B cell (primary cell): ENCODE measurements around the gene SLC25A26. TPM values are rescaled to one million over a fixed set of nuclear protein-coding genes. Genes with fewer than 3 reads are reported as not detected.

Experiments
- ATAC-seq: fragments of 200-7000 bp; cut with Tn5 transposase; one replicate; pipeline ENCODE4 v1.10.0; 2021; ENCODE audit warnings: low read depth, mild to moderate bottlenecking, moderate number of reproducible peaks, moderate library complexity
- CTCF ChIA-PET: fragments of 350-600 bp; sonication (Branson Sonifier 250); formaldehyde crosslinking; loops from one replicate; lab custom pipeline; 2021; ENCODE audit warnings: antibody characterized with exemption, inconsistent platforms; lab: Charles Lee
- POLR2A ChIA-PET: fragments of 350-600 bp; sonication (Branson Sonifier 250); formaldehyde crosslinking; loops from one replicate; lab custom pipeline; 2021; ENCODE audit warnings: antibody characterized with exemption; lab: Charles Lee
- DNase-seq: peaks from one replicate; pipeline ENCODE4 v3.0.0; 2013
- H2AFZ ChIP-seq: 2 replicates; pipeline ENCODE4 v1.6.1; 2012; ENCODE audit warnings: mild to moderate bottlenecking, low read depth, low read length; ENCODE audit not compliant: insufficient read depth, poor library complexity, severe bottlenecking
- H3K27ac ChIP-seq, 2 donors: 1 replicate in 1 of 2; 2 replicates in 1 of 2; pipeline ENCODE4 v1.5.1; 2012 to 2013; ENCODE audit warnings: low read length in 2 of 2, mild to moderate bottlenecking in 2 of 2, moderate library complexity in 1 of 2
- H3K27me3 ChIP-seq, 4 experiments: fragments of 200-600 bp in 1 of 4; sonication (generic) in 1 of 4; replicated peaks in 1 of 4; 1 replicate in 2 of 4; 2 replicates in 2 of 4; pipeline versions ENCODE4 v1.6.1 to v1.7.0; 2013 to 2016; ENCODE audit warnings: low read length in 3 of 4, mild to moderate bottlenecking in 2 of 4, mixed read lengths in 1 of 4, moderate library complexity in 1 of 4; ENCODE audit not compliant: insufficient read depth in 4 of 4, control insufficient read depth in 3 of 4; ENCODE audit errors: control extremely low read depth in 1 of 4
- H3K36me3 ChIP-seq, 2 experiments: replicated peaks in 1 of 2; 1 replicate in 1 of 2; 2 replicates in 1 of 2; pipeline versions ENCODE4 v1.6.1 to v1.7.1; 2013; ENCODE audit warnings: low read length in 1 of 2; ENCODE audit not compliant: insufficient read depth in 2 of 2, control insufficient read depth in 1 of 2; ENCODE audit errors: control extremely low read depth in 1 of 2, extremely low read depth in 1 of 2
- H3K4me1 ChIP-seq, 2 donors: fragments of 200-600 bp in 1 of 2; sonication (generic) in 1 of 2; 1 replicate in 1 of 2; 2 replicates in 1 of 2; pipeline versions ENCODE4 v1.5.1 to v1.6.1; 2013 to 2017; ENCODE audit warnings: low read length in 2 of 2; ENCODE audit not compliant: control insufficient read depth in 2 of 2, insufficient read depth in 2 of 2
- H3K4me2 ChIP-seq: replicated peaks from 2 replicates; pipeline ENCODE3; 2012; ENCODE audit warnings: mild to moderate bottlenecking, low read depth, low read length; ENCODE audit not compliant: poor library complexity, severe bottlenecking
- H3K4me3 ChIP-seq, 5 experiments: fragments of 200-600 bp in 1 of 5; sonication (generic) in 1 of 5; 1 replicate in 3 of 5; 2 replicates in 2 of 5; pipeline versions ENCODE4 v1.5.1 to v1.7.0; 2011 to 2016; ENCODE audit warnings: low read length in 4 of 5, mild to moderate bottlenecking in 4 of 5, low read depth in 2 of 5, control low read depth in 1 of 5, moderate library complexity in 1 of 5; ENCODE audit not compliant: insufficient read depth in 1 of 5; ENCODE audit errors: control extremely low read depth in 1 of 5, extremely low read depth in 1 of 5
- H3K79me2 ChIP-seq: fragments of 200-600 bp; sonication (generic); one replicate; pipeline ENCODE4 v1.6.0; 2016; ENCODE audit warnings: low read length; ENCODE audit not compliant: control insufficient read depth, insufficient read depth
- H3K9ac ChIP-seq: fragments of 200-600 bp; sonication (generic); 2 replicates; pipeline ENCODE4 v1.6.1; 2017; ENCODE audit warnings: mild to moderate bottlenecking, low read length, moderate library complexity
- H3K9me3 ChIP-seq, 3 donors: one replicate each; pipeline versions ENCODE4 v1.6.1 to v1.7.1; 2013; ENCODE audit warnings: low read length in 2 of 3; ENCODE audit not compliant: control insufficient read depth in 2 of 3, insufficient read depth in 1 of 3; ENCODE audit errors: control extremely low read depth in 1 of 3
- H4K20me1 ChIP-seq: 2 replicates; pipeline ENCODE4 v1.6.0; 2012; ENCODE audit warnings: mild to moderate bottlenecking, low read length; ENCODE audit not compliant: insufficient read depth, control insufficient read depth, poor library complexity, severe bottlenecking
- H3K27ac Mint-ChIP-seq: one replicate; pipeline ENCODE4 v1.8.0; 2021; ENCODE audit warnings: mixed read lengths
- H3K27me3 Mint-ChIP-seq: one replicate; pipeline ENCODE4 v1.8.0; 2021; ENCODE audit warnings: mixed read lengths
- H3K4me1 Mint-ChIP-seq: one replicate; pipeline ENCODE4 v1.8.0; 2021; ENCODE audit warnings: mixed read lengths
- H3K4me3 Mint-ChIP-seq: one replicate; pipeline ENCODE4 v1.8.0; 2021; ENCODE audit warnings: mixed read lengths
- H3K9me3 Mint-ChIP-seq: one replicate; pipeline ENCODE4 v1.8.0; 2022; ENCODE audit warnings: mixed read lengths; ENCODE audit not compliant: insufficient read depth
- CTCF ChIP-seq: fragments of 200-600 bp; IDR thresholded peaks from one replicate; pipeline ENCODE4 v1.8.0; 2022; ENCODE audit warnings: antibody characterized with exemption, mild to moderate bottlenecking
- EZH2 ChIP-seq: IDR thresholded peaks from 2 replicates; pipeline ENCODE4 v1.6.1; 2012; ENCODE audit warnings: borderline replicate concordance, low read depth, mild to moderate bottlenecking, moderate library complexity, low read length; ENCODE audit not compliant: insufficient read depth, poor library complexity, severe bottlenecking
- WGBS: methylation state at CpG from one replicate; pipeline ENCODE4 v1.1.5; 2013; ENCODE audit warnings: missing lambda C conversion rate; ENCODE audit not compliant: insufficient coverage; 5-methylcytosine and 5-hydroxymethylcytosine counted together
- intact Hi-C: fragments of 100-400 bp; cut with micrococcal nuclease; formaldehyde crosslinking; loops from one replicate; pipeline ENCODE4 v1.10.0; 2022
- polyA plus RNA-seq: library from polyadenylated mRNA; depleted of rRNA; stranded (reverse); fragments of >200 nt; gene quantifications from 2 replicates; pipeline ENCODE4 v1.2.3, GENCODE V29; 2012
- total RNA-seq, 2 donors: library from RNA; stranded (reverse); fragments of 120-200 nt in 1 of 2; gene quantifications; 1 replicate in 1 of 2; 2 replicates in 1 of 2; pipeline versions ENCODE4 v1.2.3 to v1.2.4, GENCODE V29; 2013 to 2022

SLC25A26 gene
- total and polyA plus RNA-seq, 2 donors (not counting 1 experiment from before 2014, with no cell fraction given) = 22.3 to 23.8 TPM

- H3K27ac Mint-ChIP-seq = no peak overlapping the region
- no peak overlapping the region for H3K4me3 ChIP-seq
- TF ChIP-seq EZH2 (no peak), CTCF (no peak)
- peaks cover 9% of the 10 kb centered on the region for H3K4me1 Mint-ChIP-seq
- H3K27me3 Mint-ChIP-seq = no peaks in the 10 kb centered on the region
- H3K9me3 ChIP-seq = peaks cover 0 to 7% (median 3%) of the 10 kb centered on the region in 3 donors
- H3K4me1 ChIP-seq = no peaks in the 10 kb centered on the region
- no peak overlapping the region for H3K4me3 Mint-ChIP-seq
- ChIA-PET POLR2A (no interaction called here), CTCF (no interaction called here)
- no peak overlapping the region for H2AFZ ChIP-seq
- no peak for DNase-seq
- H3K9me3 Mint-ChIP-seq = peaks cover 5% of the 10 kb centered on the region
- no peak overlapping the region for H3K4me2 ChIP-seq
- WGBS = no CpG with 5 or more reads among the region's 3 CpGs
- intact Hi-C loops = no loop called here
- ATAC-seq = no peak
- peaks cover 12 to 14% of the 10 kb centered on the region in 2 experiments for H3K36me3 ChIP-seq
- no peaks in the 10 kb centered on the region for H3K27me3 ChIP-seq
- H3K79me2 ChIP-seq = peaks cover 18% of the 10 kb centered on the region
- no peak overlapping the region for H3K9ac ChIP-seq
- H4K20me1 ChIP-seq = peaks cover 25% of the 10 kb centered on the region
- no peak overlapping the region for H3K27ac ChIP-seq
These were observed 16.8 kb downstream of the SLC25A26 start for GRCh38 chr3:66237552-66237951.

- Histone ChIP-seq H3K4me2 (no peak overlapping the region), H3K36me3 (peaks cover 14 to 24% of the 10 kb centered on the region in 2 experiments), H3K4me3 (no peak overlapping the region), H3K79me2 (peaks cover 3% of the 10 kb centered on the region), H3K27me3 (no peaks in the 10 kb centered on the region), H3K9ac (no peak overlapping the region), H3K4me1 (no peaks in the 10 kb centered on the region), H3K27ac (no peak overlapping the region), H4K20me1 (peaks cover 8% of the 10 kb centered on the region), H2AFZ (no peak overlapping the region), H3K9me3 (peaks cover 0 to 7% (median 3%) of the 10 kb centered on the region in 3 donors)
- Mint-ChIP-seq H3K9me3 (peaks cover 5% of the 10 kb centered on the region), H3K4me1 (peaks cover 6% of the 10 kb centered on the region), H3K4me3 (no peak overlapping the region), H3K27ac (no peak overlapping the region), H3K27me3 (no peaks in the 10 kb centered on the region)
- POLR2A ChIA-PET = interaction anchor here (0.8 kb wide), 1 partner anchor 23 kb away, joined by 5 read pairs; no protein-coding TSS in a partner anchor
- no CpG with 5 or more reads among the region's 2 CpGs for WGBS
- DNase-seq (no peak), ATAC-seq (no peak)
- CTCF ChIA-PET = interaction anchor here (1.1 to 1.7 kb wide), 2 partner anchors 15 to 579 kb away, joined by 4 to 8 read pairs; no protein-coding TSS in a partner anchor
- TF ChIP-seq CTCF (no peak), EZH2 (no peak)
- intact Hi-C loops = no loop called here
These were observed 18.8 kb downstream of the SLC25A26 start for GRCh38 chr3:66239513-66240123.
